GM23338 (cell line): ENCODE results near the gene ASB12. TPM values are rescaled to one million over a fixed set of nuclear protein-coding genes. Genes with fewer than 3 reads are reported as not detected.

Experiments used
- ATAC-seq: fragments of 200-7000 bp; cut with Tn5 transposase; 3 replicates; pipeline ENCODE4 v1.9.1; 2020
- DNase-seq: peaks from one replicate; pipeline ENCODE4 v3.0.0-alpha.2; 2015; ENCODE audit warnings: low spot score
- H2AFZ ChIP-seq: fragments of 200-600 bp; sonication (generic); 2 replicates; pipeline ENCODE4 v1.8.0; 2016; ENCODE audit warnings: antibody characterized with exemption, mild to moderate bottlenecking, moderate library complexity
- H3F3A ChIP-seq: fragments of 200-600 bp; sonication (generic); replicated peaks from 2 replicates; pipeline ENCODE4 v1.8.0; 2017; ENCODE audit warnings: antibody characterized with exemption, mixed run types, low read depth
- H3K27ac ChIP-seq: fragments of 200-600 bp; sonication (generic); 2 replicates; pipeline ENCODE4 v1.6.1; 2016; ENCODE audit warnings: low read depth
- H3K27me3 ChIP-seq: fragments of 200-600 bp; sonication (generic); 2 replicates; pipeline ENCODE4 v1.8.0; 2016; ENCODE audit warnings: mild to moderate bottlenecking, mixed run types, moderate library complexity; ENCODE audit not compliant: insufficient read depth
- H3K36me3 ChIP-seq: fragments of 200-600 bp; sonication (generic); 2 replicates; pipeline ENCODE4 v1.8.0; 2016; ENCODE audit warnings: mild to moderate bottlenecking; ENCODE audit not compliant: insufficient read depth
- H3K4me1 ChIP-seq: fragments of 200-600 bp; sonication (generic); 2 replicates; pipeline ENCODE4 v1.8.0; 2016; ENCODE audit warnings: mild to moderate bottlenecking, moderate library complexity; ENCODE audit not compliant: insufficient read depth
- H3K4me2 ChIP-seq: fragments of 200-600 bp; sonication (generic); 2 replicates; pipeline ENCODE4 v1.7.1; 2017; ENCODE audit warnings: mixed run types
- H3K4me3 ChIP-seq: fragments of 200-600 bp; sonication (generic); 2 replicates; pipeline ENCODE4 v1.6.1; 2016; ENCODE audit warnings: mixed run types
- H3K79me2 ChIP-seq: fragments of 200-600 bp; sonication (generic); replicated peaks from 2 replicates; pipeline ENCODE4 v1.8.0; 2017; ENCODE audit warnings: mild to moderate bottlenecking; ENCODE audit not compliant: insufficient read depth
- H3K9me2 ChIP-seq: fragments of 200-600 bp; sonication (generic); 2 replicates; pipeline ENCODE4 v1.8.0; 2017; ENCODE audit not compliant: insufficient read depth
- H4K20me1 ChIP-seq: fragments of 200-600 bp; sonication (generic); replicated peaks from 2 replicates; pipeline ENCODE4 v1.8.0; 2017; ENCODE audit warnings: mild to moderate bottlenecking; ENCODE audit not compliant: insufficient read depth
- H3K27ac Mint-ChIP-seq: 2 replicates; pipeline ENCODE4 v1.8.0; 2020; ENCODE audit warnings: inconsistent platforms, mild to moderate bottlenecking, moderate library complexity, mixed read lengths
- H3K27me3 Mint-ChIP-seq: 3 replicates; pipeline ENCODE4 v1.8.0; 2022; ENCODE audit warnings: low read depth, mild to moderate bottlenecking, moderate library complexity, mixed read lengths, inconsistent platforms; ENCODE audit not compliant: insufficient read depth, poor library complexity
- H3K36me3 Mint-ChIP-seq: 3 replicates; pipeline ENCODE4 v1.8.0; 2021; ENCODE audit warnings: low read depth, mild to moderate bottlenecking, inconsistent platforms, moderate library complexity, mixed read lengths
- H3K4me1 Mint-ChIP-seq: 3 replicates; pipeline ENCODE4 v1.8.0; 2020; ENCODE audit warnings: mild to moderate bottlenecking, inconsistent platforms, mixed read lengths
- H3K4me3 Mint-ChIP-seq: 3 replicates; pipeline ENCODE4 v1.8.0; 2021; ENCODE audit warnings: moderate library complexity, mild to moderate bottlenecking, inconsistent platforms, mixed read lengths
- H3K9me3 Mint-ChIP-seq: 3 replicates; pipeline ENCODE4 v1.8.0; 2020; ENCODE audit warnings: moderate library complexity, mild to moderate bottlenecking, inconsistent platforms, mixed read lengths
- CREB1 ChIP-seq: fragments of 250-450 bp; sonication (Bioruptor Pico); IDR thresholded peaks from 2 replicates; pipeline ENCODE4 v1.5.0; 2020; ENCODE audit warnings: low read depth, mild to moderate bottlenecking, moderate library complexity
- EZH2 ChIP-seq: fragments of 200-600 bp; sonication (generic); IDR thresholded peaks from one replicate; pipeline ENCODE4 v1.8.0; 2017; ENCODE audit warnings: antibody characterized with exemption, mild to moderate bottlenecking, low read depth; ENCODE audit not compliant: unreplicated experiment
- EZH2phosphoT487 ChIP-seq: fragments of 200-600 bp; sonication (generic); IDR thresholded peaks from one replicate; pipeline ENCODE4 v1.8.1; 2018; ENCODE audit warnings: antibody characterized with exemption; ENCODE audit not compliant: unreplicated experiment
- JUNB ChIP-seq: IDR thresholded peaks from one replicate; pipeline ENCODE4 v1.6.1; 2016; ENCODE audit warnings: antibody characterized with exemption; ENCODE audit not compliant: unreplicated experiment
- NANOG ChIP-seq: IDR thresholded peaks from 2 replicates; pipeline ENCODE4 v1.6.1; 2016; ENCODE audit warnings: antibody characterized with exemption, borderline replicate concordance
- POLR2AphosphoS5 ChIP-seq: IDR thresholded peaks from 2 replicates; pipeline ENCODE4 v1.6.1; 2016; ENCODE audit warnings: antibody characterized with exemption, low read depth
- STAT1 ChIP-seq: IDR thresholded peaks from one replicate; pipeline ENCODE4 v1.6.1; 2016; ENCODE audit warnings: antibody characterized with exemption; ENCODE audit not compliant: unreplicated experiment
- ZNF114 ChIP-seq: fragments of 250-450 bp; sonication (Bioruptor Pico); IDR thresholded peaks from 2 replicates; pipeline ENCODE4 v1.5.0; 2020; ENCODE audit warnings: mild to moderate bottlenecking, moderate library complexity
- ZNF331 ChIP-seq: fragments of 250-450 bp; sonication (Bioruptor Pico); IDR thresholded peaks from 2 replicates; pipeline ENCODE4 v1.5.0; 2020; ENCODE audit warnings: low read depth, mild to moderate bottlenecking, moderate library complexity
- polyA plus RNA-seq: library from polyadenylated mRNA; unstranded; fragments of >200 nt; fragmentation: Nextera tagmentation; extraction: Ambion mirVana; gene quantifications from 2 replicates; pipeline ENCODE4 v1.2.1, GENCODE V29; 2016
- total RNA-seq: library from RNA; depleted of rRNA; stranded (reverse); fragments of >200 nt; shearing (Covaris generic); gene quantifications from 2 replicates; pipeline ENCODE4 v1.2.3, GENCODE V29; 2014
- TF ChIP-seq, protein P1 (sequence below): IDR thresholded peaks from 2 replicates; pipeline ENCODE4 v1.6.1; 2016; ENCODE audit warnings: antibody characterized with exemption
- TF ChIP-seq, protein P2 (sequence below): IDR thresholded peaks from one replicate; pipeline ENCODE4 v1.6.1; 2018; ENCODE audit warnings: antibody characterized with exemption; ENCODE audit not compliant: unreplicated experiment
- TF ChIP-seq, protein P3 (sequence below), 2 experiments: fragments of 200-600 bp in 1 of 2; sonication (generic) in 1 of 2; conservative IDR thresholded peaks; 2 replicates each; pipeline versions ENCODE4 v1.5.1 to v1.6.1; 2016 to 2017; ENCODE audit warnings: antibody characterized with exemption in 2 of 2, low read depth in 2 of 2, mild to moderate bottlenecking in 2 of 2, moderate library complexity in 1 of 2
- TF ChIP-seq, protein P4 (sequence below): fragments of 250-450 bp; sonication (Bioruptor Pico); IDR thresholded peaks from 2 replicates; pipeline ENCODE4 v1.5.0; 2020; ENCODE audit warnings: mild to moderate bottlenecking, moderate library complexity

ASB12 gene
- total and polyA plus RNA-seq, 2 experiments from 2014 or later = 1.1 to 1.2 TPM

DNA sequence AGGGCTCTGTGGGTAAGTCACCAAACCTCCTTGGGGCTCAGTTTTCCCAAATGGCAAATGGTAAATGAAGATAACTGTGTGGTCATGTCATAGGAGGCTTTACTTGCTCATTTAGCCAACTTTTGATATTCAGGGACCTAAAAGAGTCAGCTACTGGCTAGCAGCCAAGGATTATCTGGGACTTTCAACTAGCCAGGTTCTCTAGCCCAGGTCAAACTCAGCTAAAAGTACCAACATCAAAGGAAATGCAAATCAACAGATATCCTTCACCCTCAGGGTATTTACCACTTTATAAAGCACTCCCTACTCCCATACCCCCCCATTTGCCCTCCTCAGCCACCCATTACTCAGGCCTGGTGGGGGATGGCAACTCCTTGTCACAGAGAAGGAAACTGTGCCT lies 32.4 kb downstream of the ASB12 start:
- H4K20me1 ChIP-seq = peaks cover under 1% of the 10 kb centered on the region
- H3K4me1 Mint-ChIP-seq = peaks cover 35% of the 10 kb centered on the region

More for the DNA sequence above, 32.4 kb downstream of the ASB12 start:
- Histone ChIP-seq H2AFZ (no peak overlapping the region), H3K27ac (no peak overlapping the region), H3K4me2 (no peak overlapping the region), H3K9me2 (no peaks in the 10 kb centered on the region), H3K36me3 (no peaks in the 10 kb centered on the region), H3K4me1 (0 out of 2 replicates have a peak, but pooled peaks cover 3% of the 10 kb centered on the region), H3K4me3 (no peak overlapping the region), H3K27me3 (peaks cover 2% of the 10 kb centered on the region; the same call in 1 of the 2 replicates), H3K79me2 (0 out of 2 replicates have a peak, but pooled peaks cover 7% of the 10 kb centered on the region), H3F3A (no peaks in the 10 kb centered on the region)
- TF ChIP-seq STAT1 (no peak), POLR2AphosphoS5 (no peak), JUNB (no peak), EZH2phosphoT487 (no peak), NANOG (no peak), ZNF331 (CRISPR knock-in tag) (no peak), ZNF114 (CRISPR knock-in tag) (no peak), EZH2 (no peak), CREB1 (CRISPR knock-in tag) (no peak)
- TF ChIP-seq, protein P1, sequence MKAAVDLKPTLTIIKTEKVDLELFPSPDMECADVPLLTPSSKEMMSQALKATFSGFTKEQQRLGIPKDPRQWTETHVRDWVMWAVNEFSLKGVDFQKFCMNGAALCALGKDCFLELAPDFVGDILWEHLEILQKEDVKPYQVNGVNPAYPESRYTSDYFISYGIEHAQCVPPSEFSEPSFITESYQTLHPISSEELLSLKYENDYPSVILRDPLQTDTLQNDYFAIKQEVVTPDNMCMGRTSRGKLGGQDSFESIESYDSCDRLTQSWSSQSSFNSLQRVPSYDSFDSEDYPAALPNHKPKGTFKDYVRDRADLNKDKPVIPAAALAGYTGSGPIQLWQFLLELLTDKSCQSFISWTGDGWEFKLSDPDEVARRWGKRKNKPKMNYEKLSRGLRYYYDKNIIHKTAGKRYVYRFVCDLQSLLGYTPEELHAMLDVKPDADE = no peak
- TF ChIP-seq, protein P2, sequence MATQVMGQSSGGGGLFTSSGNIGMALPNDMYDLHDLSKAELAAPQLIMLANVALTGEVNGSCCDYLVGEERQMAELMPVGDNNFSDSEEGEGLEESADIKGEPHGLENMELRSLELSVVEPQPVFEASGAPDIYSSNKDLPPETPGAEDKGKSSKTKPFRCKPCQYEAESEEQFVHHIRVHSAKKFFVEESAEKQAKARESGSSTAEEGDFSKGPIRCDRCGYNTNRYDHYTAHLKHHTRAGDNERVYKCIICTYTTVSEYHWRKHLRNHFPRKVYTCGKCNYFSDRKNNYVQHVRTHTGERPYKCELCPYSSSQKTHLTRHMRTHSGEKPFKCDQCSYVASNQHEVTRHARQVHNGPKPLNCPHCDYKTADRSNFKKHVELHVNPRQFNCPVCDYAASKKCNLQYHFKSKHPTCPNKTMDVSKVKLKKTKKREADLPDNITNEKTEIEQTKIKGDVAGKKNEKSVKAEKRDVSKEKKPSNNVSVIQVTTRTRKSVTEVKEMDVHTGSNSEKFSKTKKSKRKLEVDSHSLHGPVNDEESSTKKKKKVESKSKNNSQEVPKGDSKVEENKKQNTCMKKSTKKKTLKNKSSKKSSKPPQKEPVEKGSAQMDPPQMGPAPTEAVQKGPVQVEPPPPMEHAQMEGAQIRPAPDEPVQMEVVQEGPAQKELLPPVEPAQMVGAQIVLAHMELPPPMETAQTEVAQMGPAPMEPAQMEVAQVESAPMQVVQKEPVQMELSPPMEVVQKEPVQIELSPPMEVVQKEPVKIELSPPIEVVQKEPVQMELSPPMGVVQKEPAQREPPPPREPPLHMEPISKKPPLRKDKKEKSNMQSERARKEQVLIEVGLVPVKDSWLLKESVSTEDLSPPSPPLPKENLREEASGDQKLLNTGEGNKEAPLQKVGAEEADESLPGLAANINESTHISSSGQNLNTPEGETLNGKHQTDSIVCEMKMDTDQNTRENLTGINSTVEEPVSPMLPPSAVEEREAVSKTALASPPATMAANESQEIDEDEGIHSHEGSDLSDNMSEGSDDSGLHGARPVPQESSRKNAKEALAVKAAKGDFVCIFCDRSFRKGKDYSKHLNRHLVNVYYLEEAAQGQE = no peak
- TF ChIP-seq, protein P3, sequence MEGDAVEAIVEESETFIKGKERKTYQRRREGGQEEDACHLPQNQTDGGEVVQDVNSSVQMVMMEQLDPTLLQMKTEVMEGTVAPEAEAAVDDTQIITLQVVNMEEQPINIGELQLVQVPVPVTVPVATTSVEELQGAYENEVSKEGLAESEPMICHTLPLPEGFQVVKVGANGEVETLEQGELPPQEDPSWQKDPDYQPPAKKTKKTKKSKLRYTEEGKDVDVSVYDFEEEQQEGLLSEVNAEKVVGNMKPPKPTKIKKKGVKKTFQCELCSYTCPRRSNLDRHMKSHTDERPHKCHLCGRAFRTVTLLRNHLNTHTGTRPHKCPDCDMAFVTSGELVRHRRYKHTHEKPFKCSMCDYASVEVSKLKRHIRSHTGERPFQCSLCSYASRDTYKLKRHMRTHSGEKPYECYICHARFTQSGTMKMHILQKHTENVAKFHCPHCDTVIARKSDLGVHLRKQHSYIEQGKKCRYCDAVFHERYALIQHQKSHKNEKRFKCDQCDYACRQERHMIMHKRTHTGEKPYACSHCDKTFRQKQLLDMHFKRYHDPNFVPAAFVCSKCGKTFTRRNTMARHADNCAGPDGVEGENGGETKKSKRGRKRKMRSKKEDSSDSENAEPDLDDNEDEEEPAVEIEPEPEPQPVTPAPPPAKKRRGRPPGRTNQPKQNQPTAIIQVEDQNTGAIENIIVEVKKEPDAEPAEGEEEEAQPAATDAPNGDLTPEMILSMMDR (conservative IDR thresholded peaks at IDR 0.05; ENCODE audit: low read depth in 2 of 2) = no peak
- TF ChIP-seq, protein P4, sequence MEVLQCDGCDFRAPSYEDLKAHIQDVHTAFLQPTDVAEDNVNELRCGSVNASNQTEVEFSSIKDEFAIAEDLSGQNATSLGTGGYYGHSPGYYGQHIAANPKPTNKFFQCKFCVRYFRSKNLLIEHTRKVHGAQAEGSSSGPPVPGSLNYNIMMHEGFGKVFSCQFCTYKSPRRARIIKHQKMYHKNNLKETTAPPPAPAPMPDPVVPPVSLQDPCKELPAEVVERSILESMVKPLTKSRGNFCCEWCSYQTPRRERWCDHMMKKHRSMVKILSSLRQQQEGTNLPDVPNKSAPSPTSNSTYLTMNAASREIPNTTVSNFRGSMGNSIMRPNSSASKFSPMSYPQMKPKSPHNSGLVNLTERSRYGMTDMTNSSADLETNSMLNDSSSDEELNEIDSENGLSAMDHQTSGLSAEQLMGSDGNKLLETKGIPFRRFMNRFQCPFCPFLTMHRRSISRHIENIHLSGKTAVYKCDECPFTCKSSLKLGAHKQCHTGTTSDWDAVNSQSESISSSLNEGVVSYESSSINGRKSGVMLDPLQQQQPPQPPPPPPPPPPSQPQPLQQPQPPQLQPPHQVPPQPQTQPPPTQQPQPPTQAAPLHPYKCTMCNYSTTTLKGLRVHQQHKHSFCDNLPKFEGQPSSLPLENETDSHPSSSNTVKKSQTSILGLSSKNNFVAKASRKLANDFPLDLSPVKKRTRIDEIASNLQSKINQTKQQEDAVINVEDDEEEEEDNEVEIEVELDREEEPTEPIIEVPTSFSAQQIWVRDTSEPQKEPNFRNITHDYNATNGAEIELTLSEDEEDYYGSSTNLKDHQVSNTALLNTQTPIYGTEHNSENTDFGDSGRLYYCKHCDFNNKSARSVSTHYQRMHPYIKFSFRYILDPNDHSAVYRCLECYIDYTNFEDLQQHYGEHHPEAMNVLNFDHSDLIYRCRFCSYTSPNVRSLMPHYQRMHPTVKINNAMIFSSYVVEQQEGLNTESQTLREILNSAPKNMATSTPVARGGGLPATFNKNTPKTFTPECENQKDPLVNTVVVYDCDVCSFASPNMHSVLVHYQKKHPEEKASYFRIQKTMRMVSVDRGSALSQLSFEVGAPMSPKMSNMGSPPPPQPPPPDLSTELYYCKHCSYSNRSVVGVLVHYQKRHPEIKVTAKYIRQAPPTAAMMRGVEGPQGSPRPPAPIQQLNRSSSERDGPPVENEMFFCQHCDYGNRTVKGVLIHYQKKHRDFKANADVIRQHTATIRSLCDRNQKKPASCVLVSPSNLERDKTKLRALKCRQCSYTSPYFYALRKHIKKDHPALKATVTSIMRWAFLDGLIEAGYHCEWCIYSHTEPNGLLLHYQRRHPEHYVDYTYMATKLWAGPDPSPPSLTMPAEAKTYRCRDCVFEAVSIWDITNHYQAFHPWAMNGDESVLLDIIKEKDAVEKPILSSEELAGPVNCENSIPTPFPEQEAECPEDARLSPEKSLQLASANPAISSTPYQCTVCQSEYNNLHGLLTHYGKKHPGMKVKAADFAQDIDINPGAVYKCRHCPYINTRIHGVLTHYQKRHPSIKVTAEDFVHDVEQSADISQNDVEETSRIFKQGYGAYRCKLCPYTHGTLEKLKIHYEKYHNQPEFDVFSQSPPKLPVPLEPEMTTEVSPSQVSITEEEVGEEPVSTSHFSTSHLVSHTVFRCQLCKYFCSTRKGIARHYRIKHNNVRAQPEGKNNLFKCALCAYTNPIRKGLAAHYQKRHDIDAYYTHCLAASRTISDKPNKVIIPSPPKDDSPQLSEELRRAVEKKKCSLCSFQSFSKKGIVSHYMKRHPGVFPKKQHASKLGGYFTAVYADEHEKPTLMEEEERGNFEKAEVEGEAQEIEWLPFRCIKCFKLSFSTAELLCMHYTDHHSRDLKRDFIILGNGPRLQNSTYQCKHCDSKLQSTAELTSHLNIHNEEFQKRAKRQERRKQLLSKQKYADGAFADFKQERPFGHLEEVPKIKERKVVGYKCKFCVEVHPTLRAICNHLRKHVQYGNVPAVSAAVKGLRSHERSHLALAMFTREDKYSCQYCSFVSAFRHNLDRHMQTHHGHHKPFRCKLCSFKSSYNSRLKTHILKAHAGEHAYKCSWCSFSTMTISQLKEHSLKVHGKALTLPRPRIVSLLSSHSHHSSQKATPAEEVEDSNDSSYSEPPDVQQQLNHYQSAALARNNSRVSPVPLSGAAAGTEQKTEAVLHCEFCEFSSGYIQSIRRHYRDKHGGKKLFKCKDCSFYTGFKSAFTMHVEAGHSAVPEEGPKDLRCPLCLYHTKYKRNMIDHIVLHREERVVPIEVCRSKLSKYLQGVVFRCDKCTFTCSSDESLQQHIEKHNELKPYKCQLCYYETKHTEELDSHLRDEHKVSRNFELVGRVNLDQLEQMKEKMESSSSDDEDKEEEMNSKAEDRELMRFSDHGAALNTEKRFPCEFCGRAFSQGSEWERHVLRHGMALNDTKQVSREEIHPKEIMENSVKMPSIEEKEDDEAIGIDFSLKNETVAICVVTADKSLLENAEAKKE = no peak
- Mint-ChIP-seq H3K27me3 (no peaks in the 10 kb centered on the region), H3K36me3 (peaks cover 4% of the 10 kb centered on the region; the same call in 1 of the 3 replicates), H3K27ac (no peak overlapping the region), H3K9me3 (no peaks in the 10 kb centered on the region), H3K4me3 (no peak overlapping the region)
- DNase-seq (no peak), ATAC-seq (no peak)
